ENCODE measurements around the gene NCKAP5.

Gene NCKAP5

DNA sequence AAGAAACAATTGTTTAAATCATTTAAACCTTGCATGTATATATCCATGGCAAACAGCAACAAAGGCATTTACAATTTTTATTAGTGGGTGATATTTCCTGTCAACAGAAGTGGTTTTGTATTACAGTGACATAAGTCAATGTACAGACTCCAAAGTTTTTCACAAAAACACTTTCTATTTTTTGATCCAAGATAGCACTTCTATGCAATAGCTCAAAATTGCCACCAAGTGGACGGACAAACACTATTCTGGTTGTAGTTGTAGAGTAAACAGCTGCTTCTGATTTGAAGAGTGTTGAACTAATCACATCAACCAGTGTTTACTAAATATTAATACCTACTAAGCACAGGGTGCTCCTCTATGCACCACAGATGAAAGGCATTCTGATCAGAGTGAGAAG lies 421.4 kb downstream of the NCKAP5 start:
- no peak for DNase-seq (ENCODE audit: low spot score)

GRCh38 chr2:133143645-133144044 lies 424.6 kb downstream of the NCKAP5 start:
- DNase-seq (ENCODE audit: low spot score) = no peak

DNA sequence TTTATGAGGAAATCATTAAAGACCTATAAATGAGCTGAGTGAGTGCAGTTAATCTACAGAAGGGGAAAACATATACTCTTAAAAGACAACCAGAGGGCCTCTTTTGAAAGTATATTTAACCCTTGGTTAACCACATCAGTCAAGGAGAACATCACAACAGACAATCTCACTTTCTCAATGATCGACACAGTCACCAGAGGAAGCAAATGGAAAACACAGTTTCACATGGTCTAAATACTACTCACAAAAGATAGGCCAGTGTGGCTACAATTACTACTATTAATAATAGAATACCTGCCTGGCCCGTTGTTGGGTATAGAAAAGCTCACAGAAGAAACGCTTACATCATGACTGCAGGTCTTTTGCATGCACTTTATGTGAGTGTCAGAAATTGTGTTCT lies 426.2 kb downstream of the NCKAP5 start:
- no peak for DNase-seq (ENCODE audit: low spot score)

GRCh38 chr2:133140620-133141019 lies 427.6 kb downstream of the NCKAP5 start:
- no peak for DNase-seq (ENCODE audit: low spot score)

GRCh38 chr2:133139847-133140533 lies 428.3 kb downstream of the NCKAP5 start:
- no peak for DNase-seq (ENCODE audit: low spot score)

GRCh38 chr2:133138693-133139092 lies 429.6 kb downstream of the NCKAP5 start:
- DNase-seq (ENCODE audit: low spot score) = no peak

DNA sequence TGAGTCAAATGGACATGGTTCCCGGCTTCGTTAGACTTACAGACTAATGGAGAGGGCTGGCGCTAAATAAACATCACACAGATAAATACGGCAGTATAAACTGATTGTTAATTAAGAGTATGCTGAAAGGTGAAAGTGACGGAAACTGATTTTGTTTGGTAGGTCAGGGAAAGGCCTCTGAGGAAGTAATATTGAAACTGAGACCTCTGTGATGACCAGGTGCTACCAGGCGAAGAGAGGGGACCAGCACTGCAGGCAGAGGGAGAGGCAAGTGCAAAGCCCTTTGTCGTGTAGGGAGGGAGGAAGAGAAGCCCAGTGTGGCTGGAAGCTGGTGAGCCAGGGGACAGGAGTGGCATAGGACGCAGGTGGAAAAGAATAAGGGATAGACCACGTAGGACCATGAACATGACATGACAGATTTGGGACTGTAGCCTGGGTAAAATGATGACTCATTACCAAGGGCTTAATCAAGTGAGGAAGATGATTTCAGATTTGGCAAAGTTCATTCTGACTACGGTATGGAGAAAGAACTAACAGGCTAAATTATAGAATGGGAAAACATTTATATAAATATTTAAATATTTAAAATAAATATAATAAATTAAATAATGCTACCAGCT lies 433.1 kb downstream of the NCKAP5 start:
- DNase-seq (ENCODE audit: low spot score) = no peak

DNA sequence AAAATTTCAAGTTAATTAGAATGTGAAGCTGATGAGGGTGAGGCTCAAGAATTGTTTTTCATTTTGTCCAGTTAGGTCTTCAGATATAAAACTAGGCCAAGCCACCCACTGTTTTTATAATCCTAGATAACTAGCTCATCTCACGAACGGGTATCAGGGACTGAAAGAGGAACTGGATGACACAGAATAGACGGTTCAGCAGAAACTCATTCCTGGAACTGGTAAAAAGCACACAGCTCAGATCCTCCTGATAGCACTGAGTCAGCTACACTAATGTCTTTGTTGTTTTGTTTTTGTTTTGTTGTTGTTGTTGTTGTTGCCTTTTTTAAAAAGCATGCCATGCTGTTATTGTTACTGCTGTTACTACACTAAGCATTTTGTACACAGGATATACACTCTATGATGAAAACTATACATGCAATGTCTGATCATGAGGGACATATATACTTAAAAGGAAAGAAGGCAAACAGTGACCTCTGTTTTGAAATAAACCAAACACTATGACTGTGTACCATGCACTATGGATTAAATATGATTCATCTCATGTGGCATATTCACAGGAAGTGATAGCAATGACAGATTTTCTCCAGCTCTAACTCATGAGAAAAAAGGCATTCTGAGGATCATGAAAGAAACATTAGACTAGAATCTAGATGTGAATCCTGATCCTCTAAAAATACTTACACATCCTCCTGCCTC lies 437.6 kb downstream of the NCKAP5 start:
- DNase-seq (ENCODE audit: low spot score) = no peak

- no peak for DNase-seq (ENCODE audit: low spot score)
These were observed 443.8 kb downstream of the NCKAP5 start for GRCh38 chr2:133124446-133124845.

DNA sequence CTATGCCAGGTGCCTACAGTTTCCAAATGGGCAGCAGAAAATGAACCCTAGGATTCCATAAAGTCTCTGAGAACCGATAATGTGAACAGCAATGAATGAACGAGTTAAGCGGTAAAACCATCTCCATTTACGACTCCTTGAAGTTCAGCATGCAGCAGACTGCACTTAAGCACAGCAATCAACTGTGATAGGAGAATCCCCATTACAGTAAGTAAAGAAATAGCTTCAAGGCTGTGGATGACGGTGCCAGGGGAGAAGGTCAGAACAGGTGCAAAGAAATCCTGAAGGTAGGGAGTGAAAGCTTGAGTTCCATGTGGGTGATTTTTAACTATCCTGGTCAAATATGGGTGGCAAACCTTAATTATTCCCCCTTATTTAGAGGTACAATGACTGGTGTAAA lies 444.4 kb downstream of the NCKAP5 start:
- DNase-seq (ENCODE audit: low spot score) = no peak

GRCh38 chr2:133123393-133123792 lies 444.9 kb downstream of the NCKAP5 start:
- no peak for DNase-seq (ENCODE audit: low spot score)

GRCh38 chr2:133122529-133122928 lies 445.7 kb downstream of the NCKAP5 start:
- no peak for DNase-seq (ENCODE audit: low spot score)

- DNase-seq (ENCODE audit: low spot score) = no peak
These were observed 448.0 kb downstream of the NCKAP5 start for GRCh38 chr2:133120310-133120709.

DNA sequence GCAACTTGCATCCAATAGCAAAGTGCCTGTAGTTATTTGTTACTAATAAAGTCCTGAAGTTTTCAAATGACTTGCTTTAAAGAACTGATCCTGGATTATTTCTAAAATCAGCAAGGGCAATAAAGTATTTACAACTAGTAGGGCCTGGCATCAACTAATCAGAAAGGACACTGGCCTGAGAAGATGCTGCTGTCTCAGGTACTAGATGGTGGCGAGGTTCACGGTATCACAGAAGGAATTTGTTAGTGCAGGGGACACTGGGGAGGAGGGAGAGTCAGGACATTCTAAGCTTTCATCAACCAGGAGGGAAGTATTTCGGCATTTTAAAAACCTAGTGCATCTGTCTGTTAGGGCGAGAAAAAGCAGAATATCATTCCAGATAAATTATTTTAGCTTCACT lies 458.1 kb downstream of the NCKAP5 start:
- DNase-seq (ENCODE audit: low spot score) = no peak

DNA sequence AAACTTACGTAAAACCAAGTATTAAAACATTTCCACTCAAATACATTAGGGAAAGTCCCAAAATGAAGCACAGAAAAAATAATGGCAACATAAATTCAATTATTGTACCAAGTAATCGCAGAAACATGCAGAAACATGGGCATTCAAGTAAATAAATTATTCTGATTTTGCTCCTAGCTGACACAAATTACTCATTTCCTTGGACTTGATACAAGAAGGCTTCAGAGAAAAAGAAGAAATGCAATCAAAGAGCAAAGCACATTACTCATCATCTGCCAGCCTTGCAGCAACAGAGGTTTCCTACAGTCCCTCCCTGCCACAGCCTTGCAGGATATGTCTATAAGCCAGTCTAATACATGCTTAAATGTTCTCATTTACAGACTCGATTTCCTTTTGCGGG lies 458.5 kb downstream of the NCKAP5 start:
- no peak for DNase-seq (ENCODE audit: low spot score)

DNA sequence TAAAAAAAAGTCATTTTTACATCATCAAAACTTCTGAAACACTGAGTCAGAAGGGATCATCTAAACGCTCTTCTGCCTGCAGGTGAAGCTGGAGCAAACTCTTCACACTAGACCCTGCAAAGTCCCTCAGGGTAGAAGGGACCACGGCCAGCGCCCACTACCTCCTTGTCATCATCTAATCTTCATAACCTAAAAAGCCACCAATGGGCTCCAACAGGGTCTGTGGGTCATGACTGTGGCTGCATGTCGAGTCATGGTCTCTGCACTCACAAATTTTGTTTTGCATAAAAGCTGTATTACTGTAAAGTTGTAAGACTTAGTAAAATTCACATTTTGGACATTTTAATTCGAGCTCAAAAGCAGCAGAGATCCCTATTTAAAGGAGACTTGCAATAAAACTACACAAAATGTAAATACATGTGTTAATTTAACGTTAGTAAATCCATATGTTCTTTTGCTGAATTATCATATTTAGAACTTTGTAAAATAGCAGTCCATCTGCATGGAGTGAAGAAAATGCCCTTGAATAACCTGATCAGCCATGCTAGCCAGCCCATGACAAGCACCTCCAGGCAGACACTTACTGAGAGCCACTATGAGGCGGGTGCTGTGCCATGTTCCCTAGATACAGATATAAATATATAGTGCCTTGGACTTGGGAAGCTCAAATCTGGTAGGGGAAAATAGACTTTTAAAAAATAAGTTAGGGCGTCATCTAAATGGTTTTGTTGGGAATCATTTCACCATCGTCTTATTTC lies 461.0 kb downstream of the NCKAP5 start:
- no peak for DNase-seq (ENCODE audit: low spot score)

DNA sequence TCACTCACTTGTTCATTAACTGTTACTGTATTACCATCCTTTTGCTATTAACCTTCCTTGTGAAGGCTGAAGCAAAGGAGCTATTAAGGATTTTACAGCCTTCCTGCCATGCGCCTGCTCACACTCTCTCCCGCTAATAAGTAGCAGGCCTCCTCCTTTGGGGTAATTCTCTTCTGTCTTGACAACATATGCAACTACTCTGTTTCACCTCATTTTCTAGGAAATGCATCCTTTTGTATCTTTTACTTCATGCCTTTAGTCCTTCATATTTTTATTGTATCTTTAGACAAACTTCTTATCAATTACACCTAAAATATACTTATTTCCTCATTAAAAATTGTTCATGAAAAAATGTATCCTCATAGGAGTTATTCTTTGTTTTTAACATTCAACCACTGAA lies 463.4 kb downstream of the NCKAP5 start:
- DNase-seq (ENCODE audit: low spot score) = no peak

- no peak for DNase-seq (ENCODE audit: low spot score)
These were observed 469.5 kb downstream of the NCKAP5 start for GRCh38 chr2:133098787-133099186.

GRCh38 chr2:133097666-133098065 lies 470.6 kb downstream of the NCKAP5 start:
- no peak for DNase-seq (ENCODE audit: low spot score)

DNA sequence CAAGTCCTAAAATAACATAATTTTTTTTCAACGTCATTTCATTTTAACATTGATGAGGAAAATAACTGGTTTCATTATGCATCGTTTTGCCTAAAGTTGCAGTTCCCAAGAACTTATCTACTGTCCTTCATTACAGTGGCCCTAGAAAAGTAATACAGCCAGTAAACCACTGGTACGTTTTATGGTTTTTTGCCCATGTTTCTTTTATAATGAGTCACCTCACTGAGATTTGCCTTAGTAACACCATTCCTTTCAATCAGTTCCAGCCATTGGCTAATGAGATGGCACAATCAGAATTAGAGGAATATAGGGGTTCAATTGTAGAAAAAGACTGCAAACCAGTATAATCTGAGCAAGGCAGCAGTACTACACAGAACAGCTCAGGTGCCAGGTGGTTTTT lies 475.7 kb downstream of the NCKAP5 start:
- no peak for DNase-seq (ENCODE audit: low spot score)

GRCh38 chr2:133090358-133090757 lies 477.9 kb downstream of the NCKAP5 start:
- DNase-seq (ENCODE audit: low spot score) = no peak

- DNase-seq (ENCODE audit: low spot score) = no peak
These were observed 482.1 kb downstream of the NCKAP5 start for GRCh38 chr2:133086176-133086575.

GRCh38 chr2:133085646-133086045 lies 482.6 kb downstream of the NCKAP5 start:
- DNase-seq (ENCODE audit: low spot score) = no peak
